Hepatocyte (in vitro differentiated cells): Measurements from ENCODE around the gene KRT32.

Experiments
- EZH2 ChIP-seq: fragments of 200-600 bp; sonication (generic); IDR thresholded peaks from 2 replicates; pipeline ENCODE4 v1.6.1; 2016; ENCODE audit warnings: antibody characterized with exemption, mild to moderate bottlenecking, borderline replicate concordance
- TF ChIP-seq, protein P1 (sequence below): fragments of 200-600 bp; sonication (generic); IDR thresholded peaks from 2 replicates; pipeline ENCODE4 v1.5.1; 2016; ENCODE audit warnings: antibody characterized with exemption, mild to moderate bottlenecking; ENCODE audit not compliant: poor library complexity

DNA sequence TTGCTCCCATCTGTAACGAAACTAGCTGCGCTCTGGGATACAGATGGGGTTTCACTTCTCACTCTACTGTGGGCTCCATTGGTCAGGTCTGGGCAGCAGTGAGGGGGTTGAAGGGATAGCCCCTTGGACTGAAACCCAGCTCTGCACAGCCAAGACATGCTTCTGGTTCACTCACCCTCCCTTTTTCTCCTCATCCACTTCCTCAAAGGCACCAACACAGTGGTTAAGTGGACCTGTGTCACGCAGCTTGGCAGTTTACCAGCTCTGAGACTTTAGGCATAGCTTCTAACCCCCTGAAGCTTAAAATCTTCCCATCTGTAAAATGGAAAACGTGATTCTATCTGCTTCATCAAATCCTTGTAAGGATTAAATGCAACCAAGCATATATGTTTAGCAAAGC lies 14.9 kb downstream of the KRT32 start:
- TF ChIP-seq, protein P1, sequence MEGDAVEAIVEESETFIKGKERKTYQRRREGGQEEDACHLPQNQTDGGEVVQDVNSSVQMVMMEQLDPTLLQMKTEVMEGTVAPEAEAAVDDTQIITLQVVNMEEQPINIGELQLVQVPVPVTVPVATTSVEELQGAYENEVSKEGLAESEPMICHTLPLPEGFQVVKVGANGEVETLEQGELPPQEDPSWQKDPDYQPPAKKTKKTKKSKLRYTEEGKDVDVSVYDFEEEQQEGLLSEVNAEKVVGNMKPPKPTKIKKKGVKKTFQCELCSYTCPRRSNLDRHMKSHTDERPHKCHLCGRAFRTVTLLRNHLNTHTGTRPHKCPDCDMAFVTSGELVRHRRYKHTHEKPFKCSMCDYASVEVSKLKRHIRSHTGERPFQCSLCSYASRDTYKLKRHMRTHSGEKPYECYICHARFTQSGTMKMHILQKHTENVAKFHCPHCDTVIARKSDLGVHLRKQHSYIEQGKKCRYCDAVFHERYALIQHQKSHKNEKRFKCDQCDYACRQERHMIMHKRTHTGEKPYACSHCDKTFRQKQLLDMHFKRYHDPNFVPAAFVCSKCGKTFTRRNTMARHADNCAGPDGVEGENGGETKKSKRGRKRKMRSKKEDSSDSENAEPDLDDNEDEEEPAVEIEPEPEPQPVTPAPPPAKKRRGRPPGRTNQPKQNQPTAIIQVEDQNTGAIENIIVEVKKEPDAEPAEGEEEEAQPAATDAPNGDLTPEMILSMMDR = no peak
- no peak for TF ChIP-seq EZH2
